ENCODE measurements around the gene RNF208.

The RNF208 gene

DNA sequence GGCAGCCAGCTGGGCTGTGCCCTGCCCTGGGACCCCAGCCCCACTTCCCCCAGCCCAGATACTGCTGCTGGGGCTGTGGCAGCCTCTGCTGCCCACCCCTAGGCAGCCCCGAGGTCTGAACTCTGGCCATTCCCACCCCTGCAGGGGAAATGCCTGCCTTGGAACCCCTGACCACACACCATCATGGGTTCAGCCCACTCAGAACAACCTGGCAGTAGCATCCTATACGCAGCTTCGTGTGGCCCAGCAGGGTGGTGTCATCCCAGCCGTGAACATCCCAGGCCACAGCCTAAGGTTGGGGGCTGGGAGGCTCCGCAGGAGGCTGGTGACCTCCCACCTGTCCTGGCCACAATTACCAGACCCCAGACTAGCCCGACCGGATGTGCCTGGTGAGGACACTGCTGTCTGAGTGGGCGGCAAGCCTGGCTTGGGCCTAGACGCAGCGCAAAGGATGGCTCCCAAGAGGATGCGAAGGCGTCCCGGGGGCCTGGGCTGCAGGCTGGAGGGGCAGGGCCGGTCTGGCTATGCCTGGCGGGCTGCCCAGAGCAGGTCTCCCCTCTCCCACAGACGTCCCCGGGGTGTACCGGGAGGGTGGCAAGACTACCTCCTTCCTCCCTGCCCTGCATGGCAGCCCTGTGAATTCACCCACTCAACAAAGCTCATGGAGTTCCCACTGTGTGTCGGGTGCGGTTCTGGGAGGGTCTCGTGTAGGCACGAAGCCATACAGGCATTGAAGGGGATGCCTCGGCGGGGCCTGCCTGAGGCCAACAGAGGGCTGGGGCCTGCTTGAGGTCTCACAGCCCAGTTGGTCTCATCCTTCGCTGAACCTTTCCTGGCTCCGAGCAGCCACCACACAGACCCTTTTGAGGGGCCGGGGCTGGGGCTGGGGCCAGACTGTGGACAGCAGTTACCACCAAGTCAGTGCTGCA, 7.2 kb upstream of the RNF208 start:
- in situ Hi-C loops (cut with HindIII; ENCODE audit: low sequenced_read_pairs), result no loop called here

DNA sequence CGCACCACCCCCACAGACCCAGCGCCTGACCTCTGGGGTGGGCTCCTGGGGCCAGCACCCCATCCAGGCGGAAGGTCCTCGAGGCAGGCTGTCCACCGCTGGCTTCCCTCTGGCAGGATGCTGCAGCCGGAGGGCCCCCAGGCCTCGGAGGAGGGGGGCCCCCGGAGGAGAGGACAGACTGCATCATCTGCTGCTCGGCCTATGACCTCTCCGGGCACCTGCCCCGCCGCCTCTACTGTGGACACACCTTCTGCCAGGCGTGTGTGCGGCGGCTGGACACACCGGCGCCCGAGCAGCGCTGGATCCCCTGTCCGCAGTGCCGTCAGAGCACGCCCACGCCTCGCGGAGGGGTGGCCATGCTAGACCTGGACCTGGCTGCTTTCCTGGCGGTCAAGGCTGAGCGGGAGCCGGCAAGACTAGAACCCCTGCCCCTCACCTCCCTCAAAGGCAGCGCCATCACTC, 6.5 kb upstream of the RNF208 start:
- in situ Hi-C loops (cut with HindIII; ENCODE audit: low sequenced_read_pairs), result no loop called here

DNA sequence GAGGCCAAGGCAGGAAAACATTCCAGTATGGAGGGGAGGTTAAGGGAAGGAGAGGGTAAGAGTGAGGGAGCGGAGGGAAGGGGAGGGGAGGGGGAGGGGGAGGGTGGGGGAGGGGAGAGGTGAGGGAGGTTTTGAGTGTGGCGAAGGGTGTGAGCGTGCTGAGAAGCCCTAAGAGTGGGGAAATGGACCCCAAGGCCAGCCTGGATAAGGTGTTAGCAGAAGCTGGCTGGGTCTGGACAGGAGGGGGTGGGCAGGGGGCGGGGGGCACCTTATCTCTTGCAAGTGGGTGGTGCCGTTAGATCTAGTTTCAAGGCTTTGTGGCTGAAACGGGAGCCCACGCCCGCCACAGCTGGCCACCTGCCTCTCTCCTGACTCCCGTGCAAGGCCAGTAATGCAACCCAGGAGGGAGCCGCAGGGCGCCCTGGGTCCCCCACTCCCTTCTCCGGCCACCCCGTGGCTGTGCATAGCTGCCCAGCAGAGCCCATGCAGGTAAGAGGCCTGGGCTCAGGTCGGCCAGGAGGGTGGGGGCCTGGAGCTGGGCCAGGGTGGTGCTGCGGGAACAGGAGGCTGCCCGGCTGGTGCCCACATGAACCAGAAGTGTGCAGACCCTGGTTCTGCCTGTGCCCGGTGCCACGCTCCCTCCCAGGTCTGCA, 5.9 kb upstream of the RNF208 start:
- in situ Hi-C loops (cut with HindIII; ENCODE audit: low sequenced_read_pairs), result no loop called here

DNA sequence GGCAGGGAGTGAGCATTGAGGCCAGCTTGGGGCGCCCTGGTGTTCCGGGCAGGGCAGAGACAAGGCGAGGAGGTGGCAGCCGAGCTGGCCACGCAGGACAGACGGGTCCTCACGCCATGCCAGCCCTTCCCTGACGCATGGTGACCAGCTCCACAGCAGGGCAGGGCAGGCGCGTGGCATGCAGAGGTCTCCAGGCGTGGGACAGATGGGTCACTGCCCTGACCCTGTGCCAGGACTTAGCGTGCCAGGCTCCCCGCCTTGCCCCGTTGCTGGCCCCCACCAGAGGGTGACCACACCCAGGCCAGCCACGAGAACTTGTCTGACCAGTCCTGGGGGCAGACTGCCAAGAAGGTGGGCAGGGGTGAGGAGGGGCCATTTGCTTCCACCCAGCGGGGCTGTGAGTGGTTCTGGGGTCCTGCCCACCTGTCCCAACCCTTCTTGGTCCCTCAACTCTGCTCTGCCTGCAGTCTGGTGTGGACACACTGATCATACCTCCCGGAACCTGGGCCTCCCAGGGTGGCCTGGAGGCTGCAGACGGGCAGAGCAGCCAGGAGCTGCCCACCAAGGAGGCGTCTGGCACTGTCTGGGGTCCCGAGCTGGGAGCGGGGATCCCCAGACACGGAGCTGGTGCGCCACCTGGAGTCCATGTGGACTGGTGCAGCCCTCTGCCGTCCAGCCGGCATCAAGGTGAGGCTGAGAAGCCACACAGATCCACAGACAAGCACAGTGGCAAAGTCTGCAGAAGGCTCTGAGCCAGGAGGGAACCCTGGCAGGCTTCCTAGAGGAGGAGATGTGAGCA, 5.2 kb upstream of the RNF208 start, which contains the start of gene RNF224:
TSS of gene RNF224 (plus strand) at position 449 of the 799 bp plus-strand sequence. CDS start 834 bp downstream, outside the sequence.
- in situ Hi-C loops (cut with HindIII; ENCODE audit: low sequenced_read_pairs), result no loop called here

DNA sequence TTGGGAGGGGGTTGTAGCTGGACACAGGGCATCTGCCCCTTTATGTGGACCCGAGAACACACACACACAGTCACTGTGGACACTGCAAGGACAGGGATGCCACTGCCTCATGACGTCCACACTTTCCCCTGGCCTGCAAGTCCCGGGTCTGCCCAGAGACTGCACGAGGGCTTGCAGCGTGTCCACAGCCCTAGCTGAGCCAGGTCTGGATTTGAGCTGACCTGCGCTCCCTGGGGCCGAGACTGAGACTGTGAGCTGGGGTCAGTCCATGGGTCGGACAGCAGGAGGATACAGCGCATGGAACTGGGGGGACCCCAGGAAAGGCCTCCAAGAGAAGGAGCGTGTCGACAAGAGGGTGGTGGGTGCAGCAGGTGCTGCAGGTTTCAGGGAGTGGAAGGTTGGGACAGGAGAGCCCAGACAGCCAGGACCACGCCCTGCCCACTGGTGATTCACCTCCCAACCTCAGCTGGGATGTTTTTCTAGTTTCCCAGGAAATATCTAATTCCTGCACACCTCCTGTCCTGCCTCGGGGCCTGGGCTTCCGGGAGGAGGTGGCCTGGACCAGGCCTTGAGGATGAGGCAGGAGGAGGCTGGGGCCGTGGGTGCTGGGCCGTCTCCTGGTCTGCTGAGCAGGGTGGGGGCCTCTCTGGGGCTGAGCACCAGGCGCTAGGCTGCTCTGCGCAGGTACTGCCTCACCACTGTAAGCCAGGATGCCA, 4.5 kb upstream of the RNF208 start:
- in situ Hi-C loops (cut with HindIII; ENCODE audit: low sequenced_read_pairs), result no loop called here

DNA sequence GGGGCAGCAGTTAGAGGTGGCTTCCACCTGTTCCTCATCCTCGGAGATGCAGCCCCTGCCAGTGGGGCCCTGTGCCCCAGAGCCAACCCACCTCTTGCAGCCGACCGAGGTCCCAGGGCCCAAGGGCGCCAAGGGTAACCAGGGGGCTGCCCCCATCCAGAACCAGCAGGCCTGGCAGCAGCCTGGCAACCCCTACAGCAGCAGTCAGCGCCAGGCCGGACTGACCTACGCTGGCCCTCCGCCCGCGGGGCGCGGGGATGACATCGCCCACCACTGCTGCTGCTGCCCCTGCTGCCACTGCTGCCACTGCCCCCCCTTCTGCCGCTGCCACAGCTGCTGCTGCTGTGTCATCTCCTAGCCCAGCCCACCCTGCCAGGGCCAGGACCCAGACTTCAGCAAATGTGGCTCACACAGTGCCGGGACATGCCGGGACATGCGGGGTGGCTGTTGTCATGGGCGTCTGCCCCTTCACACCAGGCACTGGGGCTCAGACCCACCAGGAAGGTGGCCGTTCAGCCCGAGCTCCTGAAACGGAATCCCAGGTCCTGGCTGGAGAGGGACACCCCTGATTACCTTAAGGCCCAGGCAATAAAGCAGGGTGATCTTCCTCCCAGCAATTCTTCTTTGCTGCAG, 3.8 kb upstream of the RNF208 start:
- in situ Hi-C loops (cut with HindIII; ENCODE audit: low sequenced_read_pairs), result no loop called here

DNA sequence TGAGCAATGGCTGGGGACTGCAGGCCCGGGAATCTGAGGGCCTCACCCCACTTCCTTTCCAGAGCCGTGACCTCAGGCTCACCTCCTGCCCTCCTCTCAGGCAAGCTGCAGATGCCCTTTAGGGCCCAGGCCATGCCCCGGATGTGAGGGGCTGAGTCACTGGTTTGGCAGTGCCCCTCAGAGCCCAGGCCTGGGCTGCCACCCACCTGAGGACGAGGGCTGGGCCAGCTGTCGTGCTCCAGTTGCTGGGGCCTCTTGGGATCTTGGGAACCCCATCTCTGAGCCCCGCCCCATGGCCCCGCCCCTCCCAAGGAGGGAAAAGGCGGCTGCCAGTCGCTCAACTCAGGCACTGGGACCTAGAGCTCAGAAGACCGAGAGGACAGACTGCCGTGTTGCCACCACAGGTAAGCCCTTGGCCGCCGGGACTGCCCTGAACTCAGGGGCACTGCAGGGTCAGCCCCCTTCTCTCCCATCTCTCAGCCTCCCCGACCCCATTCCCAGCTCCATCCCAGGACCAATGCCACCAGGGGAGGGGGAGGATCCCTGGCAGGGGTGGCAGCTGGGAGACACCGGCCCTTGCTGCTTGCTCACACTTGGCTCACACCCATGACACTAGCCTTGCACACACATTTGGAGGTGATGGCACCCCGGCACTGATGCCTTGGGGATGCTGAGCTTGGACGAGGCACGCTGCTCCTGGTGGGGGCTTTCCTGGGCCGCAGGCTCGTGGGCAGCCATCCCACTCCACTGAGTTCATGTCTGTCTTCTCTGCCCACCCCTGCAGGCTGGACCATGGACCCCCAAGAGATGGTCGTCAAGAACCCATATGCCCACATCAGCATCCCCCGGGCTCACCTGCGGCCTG, 3.0 kb upstream of the RNF208 start, which contains the start of gene CYSRT1:
TSS of gene CYSRT1 (plus strand) at position 345 of the 865 bp plus-strand sequence. CDS start at position 793, 448 bp downstream.
- in situ Hi-C loops (cut with HindIII; ENCODE audit: low sequenced_read_pairs), result loop anchor here (5.0 kb wide), 1 partner anchor 58 kb away; no protein-coding TSS in a partner anchor

DNA sequence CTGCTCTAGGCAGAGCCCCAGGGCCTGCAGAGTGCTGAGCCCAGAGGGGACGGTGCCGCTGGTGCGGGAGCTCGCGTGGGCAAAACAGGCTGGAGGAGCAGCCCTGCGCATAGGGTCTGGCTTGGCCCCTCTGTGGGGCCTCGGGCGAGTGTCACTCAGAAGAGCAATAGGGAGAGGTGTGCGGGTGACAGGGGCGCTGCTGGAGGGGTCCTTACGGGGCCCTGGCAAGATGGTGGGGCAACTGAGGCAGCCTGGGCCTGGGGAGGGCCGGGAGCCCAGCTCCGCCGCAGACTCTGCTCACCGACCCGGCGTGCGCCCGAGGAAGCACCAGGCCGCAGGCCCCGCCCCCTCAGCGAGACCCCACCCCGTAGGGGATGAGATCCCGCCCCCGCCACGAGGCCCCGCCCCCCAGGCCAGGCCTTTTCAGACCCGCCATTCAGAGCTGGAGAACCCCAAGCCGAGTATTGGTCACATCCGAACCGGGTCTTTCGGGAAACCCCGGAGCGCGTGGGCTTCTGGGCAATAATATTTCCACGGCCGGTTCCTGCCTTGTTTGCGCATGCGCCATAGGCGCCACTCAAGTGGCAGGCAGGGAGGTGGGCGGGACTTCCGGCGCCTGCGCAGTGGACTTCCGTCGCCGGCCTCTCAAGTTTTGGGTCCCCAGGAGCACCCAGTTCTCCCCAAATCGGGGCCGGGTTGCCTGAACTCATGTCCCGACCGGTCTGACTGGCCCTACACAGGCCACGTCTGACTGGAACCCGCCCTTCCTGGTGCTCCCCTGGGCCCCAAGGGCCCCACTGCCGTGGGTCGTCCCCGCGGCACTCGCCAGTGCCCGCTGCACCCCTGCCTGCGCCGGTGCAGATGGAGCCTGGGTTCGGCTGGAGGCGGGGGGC, 1.3 kb upstream of the RNF208 start:
- in situ Hi-C loops (cut with HindIII; ENCODE audit: low sequenced_read_pairs), result loop anchor here (5.0 kb wide), 1 partner anchor 56 kb away; no protein-coding TSS in a partner anchor

DNA sequence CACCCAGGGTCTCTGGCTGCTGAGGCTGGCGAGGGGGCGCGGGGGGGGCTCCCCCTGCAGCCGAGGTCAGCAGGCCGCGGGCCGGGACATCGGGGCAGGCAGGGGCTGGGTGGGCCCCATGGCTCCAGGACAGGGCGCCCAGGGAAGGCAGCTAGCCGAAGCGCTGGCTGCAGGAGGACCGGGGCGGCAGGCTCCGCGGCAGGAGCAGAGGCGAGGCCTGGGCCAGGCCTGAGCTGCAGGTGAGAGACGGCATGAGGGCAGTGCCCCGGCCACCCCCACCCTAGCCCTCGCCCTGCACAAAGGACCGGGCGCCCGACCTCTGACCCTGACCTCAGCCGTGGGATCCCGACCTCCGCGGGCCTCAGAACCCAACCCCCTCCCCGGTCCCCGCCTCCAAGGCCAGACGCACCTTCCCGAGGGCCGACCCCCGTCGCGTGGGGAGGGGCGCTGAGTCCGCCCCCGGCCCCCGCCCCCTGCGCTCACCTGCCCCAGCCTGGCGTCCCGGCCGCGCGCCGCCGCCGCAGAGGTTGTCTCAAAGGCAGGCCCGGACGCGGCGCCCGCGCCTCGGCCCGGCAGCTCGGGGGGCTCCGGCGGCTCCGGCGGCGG, 431 bp downstream of the RNF208 start:
- in situ Hi-C loops (cut with HindIII; ENCODE audit: low sequenced_read_pairs), result loop anchor here (5.0 kb wide), 1 partner anchor 54 kb away; no protein-coding TSS in a partner anchor

DNA sequence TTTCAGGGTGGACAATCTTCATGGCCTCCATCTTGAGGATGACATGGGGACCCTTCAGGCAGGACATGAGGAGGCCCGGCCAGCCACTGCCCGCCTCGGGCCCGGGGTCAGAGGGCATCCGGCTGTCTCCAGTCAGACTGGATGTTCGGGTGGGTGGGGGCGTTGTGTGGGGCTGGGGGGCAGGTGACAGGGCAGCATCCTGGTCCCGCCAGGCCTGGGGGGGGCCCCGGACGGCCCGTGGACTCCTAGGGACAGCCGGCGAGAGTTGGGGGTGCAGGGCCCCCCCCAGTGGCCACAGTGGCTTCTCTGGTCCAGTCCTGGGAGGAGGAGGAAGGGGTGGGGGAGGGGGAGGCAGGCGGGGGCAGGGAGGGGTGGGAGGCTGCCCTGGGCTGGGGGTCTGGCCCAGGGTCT, 940 bp downstream of the RNF208 start:
- in situ Hi-C loops (cut with HindIII; ENCODE audit: low sequenced_read_pairs), result loop anchor here (5.0 kb wide), 1 partner anchor 54 kb away; no protein-coding TSS in a partner anchor

DNA sequence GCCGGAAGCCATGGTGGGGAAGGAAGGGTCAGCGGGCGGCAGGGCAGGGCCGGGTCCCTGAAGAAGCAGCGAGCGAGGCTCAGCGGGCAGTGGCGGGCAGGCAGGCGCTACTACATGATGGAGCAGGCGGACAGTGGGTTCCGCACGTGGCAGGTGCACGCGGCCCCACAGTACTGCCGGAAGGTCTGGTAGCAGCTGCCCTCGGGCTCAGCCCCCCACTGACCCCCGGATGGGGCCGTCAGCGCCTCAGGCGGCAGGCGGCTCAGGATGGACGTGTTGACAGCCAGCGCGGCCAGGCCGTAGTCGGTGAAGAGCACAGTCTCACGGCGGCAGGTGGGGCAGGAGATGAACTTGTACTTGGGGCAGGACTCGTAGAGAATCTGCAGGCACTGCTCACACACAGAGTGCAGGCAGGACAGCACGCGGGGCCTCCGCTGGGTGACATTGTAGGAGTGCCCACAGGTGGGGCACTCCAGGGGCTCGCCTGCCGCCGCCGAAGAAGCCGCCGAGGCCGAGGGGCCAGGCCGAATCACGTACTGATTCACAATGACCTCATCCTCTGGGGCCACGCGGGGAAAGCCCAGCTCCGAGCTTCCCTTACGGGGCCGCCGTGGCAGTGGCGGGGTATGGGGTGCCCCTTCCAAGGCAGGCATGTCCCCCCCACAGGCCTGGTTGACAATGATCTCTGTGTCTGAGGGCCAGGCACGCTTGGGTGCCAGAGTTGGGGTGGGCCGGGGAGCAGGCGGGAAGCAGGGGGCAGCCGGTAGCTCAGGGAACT, 1.5 kb downstream of the RNF208 start:
- in situ Hi-C loops (cut with HindIII; ENCODE audit: low sequenced_read_pairs), result loop anchor here (5.0 kb wide), 1 partner anchor 53 kb away; no protein-coding TSS in a partner anchor

DNA sequence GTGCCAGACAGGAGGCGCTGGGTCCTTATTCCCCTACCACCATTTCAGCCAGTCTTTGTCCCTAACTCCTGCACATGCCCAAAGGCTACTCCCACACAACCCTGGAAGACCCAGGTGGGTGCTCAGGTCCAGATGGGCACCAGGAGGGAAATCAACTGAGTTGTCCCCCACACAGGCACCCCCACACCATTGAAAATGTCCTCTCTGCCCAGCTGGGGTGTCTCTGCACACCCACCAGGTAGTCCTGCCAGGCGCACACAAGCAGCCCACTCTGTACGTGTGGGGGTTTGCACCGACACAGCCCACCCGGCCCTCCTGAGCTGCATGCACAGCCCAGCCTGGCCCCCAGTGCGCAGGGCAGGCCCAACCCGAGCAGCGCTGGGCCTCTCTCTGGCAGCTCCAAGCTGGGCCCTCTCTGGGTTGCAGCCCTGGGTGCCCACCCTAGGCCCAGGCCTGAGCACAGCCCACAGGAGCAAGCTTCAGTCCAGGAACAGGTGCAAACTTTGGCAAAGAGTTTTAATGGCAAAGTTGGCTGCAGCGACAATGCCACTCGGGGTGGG, 2.2 kb downstream of the RNF208 start:
- in situ Hi-C loops (cut with HindIII; ENCODE audit: low sequenced_read_pairs), result loop anchor here (5.0 kb wide), 1 partner anchor 53 kb away; no protein-coding TSS in a partner anchor

DNA sequence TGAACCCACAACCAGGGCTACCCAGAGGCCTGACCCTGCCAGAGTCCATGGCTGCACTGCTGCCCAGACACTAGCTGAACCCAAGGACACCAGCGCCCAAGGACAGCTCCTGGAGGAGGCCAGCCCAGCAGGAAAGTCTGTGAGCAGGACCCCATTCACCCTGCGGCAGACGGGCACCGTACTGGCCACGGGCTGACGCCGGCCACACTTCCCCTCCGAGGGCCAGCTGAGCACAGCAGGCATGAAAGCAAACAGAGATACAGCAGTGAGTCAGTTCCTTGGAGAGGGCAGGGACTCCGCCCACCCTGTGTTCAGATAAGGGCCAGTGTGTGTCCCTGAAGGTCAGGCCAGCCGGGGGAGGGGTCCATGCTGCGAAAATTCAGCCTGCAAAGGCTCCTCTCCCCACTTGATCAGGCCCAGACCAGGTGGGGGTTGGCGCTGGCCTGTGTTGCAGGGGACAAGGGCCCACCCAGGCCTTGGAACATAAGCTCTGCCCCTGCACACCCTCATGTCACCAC, 3.2 kb downstream of the RNF208 start:
- in situ Hi-C loops (cut with HindIII; ENCODE audit: low sequenced_read_pairs), result no loop called here

DNA sequence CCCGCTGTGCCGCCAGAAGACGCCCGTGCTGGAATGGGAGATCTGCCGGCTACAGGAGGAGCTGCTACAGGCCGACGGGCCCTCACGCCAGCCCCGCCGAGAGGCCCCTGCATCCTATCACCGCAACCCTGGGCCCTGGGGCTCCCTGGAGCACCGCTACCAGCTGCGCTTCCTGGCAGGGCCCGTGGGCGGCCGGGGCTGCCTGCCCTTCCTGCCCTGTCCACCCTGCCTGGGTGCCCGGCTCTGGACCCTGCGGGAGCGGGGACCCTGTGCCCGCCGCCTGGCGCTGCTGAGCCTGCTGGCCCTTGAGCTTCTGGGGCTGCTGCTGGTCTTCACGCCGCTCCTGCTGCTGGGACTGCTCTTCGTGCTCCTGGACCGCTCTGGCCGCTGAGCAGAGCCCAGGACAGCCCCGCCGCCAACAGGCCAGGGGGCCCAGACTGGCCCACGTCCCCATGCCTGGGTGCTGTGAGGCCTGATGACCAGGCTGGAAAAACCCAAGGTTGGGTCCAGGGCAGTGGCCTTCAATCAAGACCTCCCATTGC, 3.8 kb downstream of the RNF208 start:
- in situ Hi-C loops (cut with HindIII; ENCODE audit: low sequenced_read_pairs), result no loop called here
